22Rv1 (cell line): ENCODE results near the gene SDSL.

ENCODE experiments used
- ZFX ChIP-seq: fragments of 450-650 bp; IDR thresholded peaks from 2 replicates; pipeline ENCODE4 v1.6.1; 2017; ENCODE audit warnings: antibody characterized with exemption, borderline replicate concordance
- TF ChIP-seq, protein P1 (sequence below): fragments of 450-650 bp; IDR thresholded peaks from 2 replicates; pipeline ENCODE4 v1.5.1; 2017; ENCODE audit warnings: mild to moderate bottlenecking

DNA sequence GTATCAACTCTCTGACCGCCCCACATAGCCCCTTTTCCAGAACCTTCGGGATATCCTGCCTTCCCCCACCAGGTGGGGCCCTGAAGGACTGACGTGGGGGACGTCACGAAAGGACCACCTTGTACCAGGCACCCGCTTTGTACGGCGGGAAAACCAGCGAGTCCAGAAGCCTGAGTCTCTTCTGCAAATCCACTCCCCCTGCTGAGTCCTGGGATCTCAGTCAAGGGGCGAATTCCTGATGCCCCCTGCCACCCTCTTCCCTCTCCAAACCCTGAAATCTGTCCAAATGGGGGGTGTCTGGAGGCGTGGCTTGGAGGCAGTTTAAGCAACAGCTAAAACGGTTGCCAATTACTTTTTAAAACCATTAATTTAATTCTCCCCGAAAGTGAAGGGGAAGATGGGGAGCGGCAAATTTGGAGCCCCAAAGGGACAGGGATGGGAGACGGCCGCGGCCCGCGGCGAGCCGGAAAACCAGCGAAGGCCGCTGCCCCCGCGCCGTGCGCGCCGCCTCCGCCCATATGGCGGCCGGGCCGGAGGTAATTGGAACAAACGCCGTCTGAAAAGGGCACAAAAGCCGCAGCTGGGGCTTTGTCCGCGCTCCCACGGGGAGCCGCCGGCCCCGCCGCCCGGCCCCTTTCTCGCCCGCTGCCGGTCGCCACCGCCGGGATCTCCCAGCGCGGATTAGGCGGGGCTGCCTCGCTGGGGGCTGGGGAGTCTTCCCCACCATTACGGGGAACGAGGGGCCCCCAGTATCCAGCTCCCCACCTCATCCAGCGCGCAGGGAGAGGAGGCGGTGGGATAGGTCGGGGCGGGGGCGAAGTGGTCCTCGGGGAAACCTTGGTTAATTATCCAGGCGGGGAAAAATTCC lies 42.9 kb downstream of the SDSL start:
- TF ChIP-seq, protein P1, sequence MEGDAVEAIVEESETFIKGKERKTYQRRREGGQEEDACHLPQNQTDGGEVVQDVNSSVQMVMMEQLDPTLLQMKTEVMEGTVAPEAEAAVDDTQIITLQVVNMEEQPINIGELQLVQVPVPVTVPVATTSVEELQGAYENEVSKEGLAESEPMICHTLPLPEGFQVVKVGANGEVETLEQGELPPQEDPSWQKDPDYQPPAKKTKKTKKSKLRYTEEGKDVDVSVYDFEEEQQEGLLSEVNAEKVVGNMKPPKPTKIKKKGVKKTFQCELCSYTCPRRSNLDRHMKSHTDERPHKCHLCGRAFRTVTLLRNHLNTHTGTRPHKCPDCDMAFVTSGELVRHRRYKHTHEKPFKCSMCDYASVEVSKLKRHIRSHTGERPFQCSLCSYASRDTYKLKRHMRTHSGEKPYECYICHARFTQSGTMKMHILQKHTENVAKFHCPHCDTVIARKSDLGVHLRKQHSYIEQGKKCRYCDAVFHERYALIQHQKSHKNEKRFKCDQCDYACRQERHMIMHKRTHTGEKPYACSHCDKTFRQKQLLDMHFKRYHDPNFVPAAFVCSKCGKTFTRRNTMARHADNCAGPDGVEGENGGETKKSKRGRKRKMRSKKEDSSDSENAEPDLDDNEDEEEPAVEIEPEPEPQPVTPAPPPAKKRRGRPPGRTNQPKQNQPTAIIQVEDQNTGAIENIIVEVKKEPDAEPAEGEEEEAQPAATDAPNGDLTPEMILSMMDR: no peak
- TF ChIP-seq ZFX: no peak
